H9 (cell line): ENCODE measurements around the gene GGCX. TPM values are rescaled to one million over a fixed set of nuclear protein-coding genes. Genes with fewer than 3 reads are reported as not detected.

Source experiments
- DNase-seq: peaks from one replicate; pipeline ENCODE4 v3.0.0-alpha.2; 2017
- H2AFZ ChIP-seq: one replicate; pipeline ENCODE4 v1.6.1; 2013; ENCODE audit warnings: mild to moderate bottlenecking, low read length, control low read depth, moderate library complexity
- H2AK5ac ChIP-seq: 2 replicates; pipeline ENCODE4 v1.6.1; 2013; ENCODE audit warnings: low read length, control low read depth, mixed read lengths; ENCODE audit not compliant: insufficient read length
- H2BK120ac ChIP-seq: one replicate; pipeline ENCODE4 v1.6.1; 2013; ENCODE audit warnings: low read depth, mild to moderate bottlenecking, low read length, control low read depth, inconsistent platforms; ENCODE audit not compliant: poor library complexity, severe bottlenecking
- H2BK12ac ChIP-seq: 2 replicates; pipeline ENCODE4 v1.6.1; 2013; ENCODE audit warnings: low read length, control low read depth, mixed read lengths, low read depth; ENCODE audit not compliant: insufficient read length
- H2BK15ac ChIP-seq: 2 replicates; pipeline ENCODE4 v1.6.1; 2013; ENCODE audit warnings: low read depth, low read length, control low read depth
- H2BK20ac ChIP-seq: one replicate; pipeline ENCODE4 v1.6.1; 2013; ENCODE audit warnings: low read depth, mild to moderate bottlenecking, low read length, control low read depth, inconsistent platforms; ENCODE audit not compliant: poor library complexity, severe bottlenecking
- H2BK5ac ChIP-seq: 2 replicates; pipeline ENCODE4 v1.6.1; 2013; ENCODE audit warnings: low read length, control low read depth, mixed read lengths; ENCODE audit not compliant: insufficient read length
- H3K14ac ChIP-seq: 2 replicates; pipeline ENCODE4 v1.6.1; 2013; ENCODE audit warnings: low read length, control low read depth; ENCODE audit not compliant: insufficient read depth
- H3K18ac ChIP-seq: 2 replicates; pipeline ENCODE4 v1.6.1; 2013; ENCODE audit warnings: low read depth, mild to moderate bottlenecking, mixed read lengths, low read length, control low read depth; ENCODE audit not compliant: insufficient read length
- H3K23ac ChIP-seq: 2 replicates; pipeline ENCODE4 v1.6.1; 2013; ENCODE audit warnings: low read length, control low read depth, mixed read lengths, low read depth; ENCODE audit not compliant: insufficient read length
- H3K23me2 ChIP-seq: 2 replicates; pipeline ENCODE4 v1.6.1; 2013; ENCODE audit warnings: low read depth, mild to moderate bottlenecking, mixed read lengths, low read length, control low read depth; ENCODE audit not compliant: insufficient read length, poor library complexity, severe bottlenecking
- H3K27ac ChIP-seq: 2 replicates; pipeline ENCODE4 v1.5.1; 2013; ENCODE audit warnings: low read length, control low read depth, mixed read lengths, low read depth; ENCODE audit not compliant: insufficient read length
- H3K27me3 ChIP-seq: 2 replicates; pipeline ENCODE4 v1.6.1; 2013; ENCODE audit warnings: low read length, control low read depth, inconsistent platforms; ENCODE audit not compliant: insufficient read depth
- H3K4ac ChIP-seq: 2 replicates; pipeline ENCODE4 v1.6.1; 2013; ENCODE audit warnings: low read depth, mild to moderate bottlenecking, control low read depth, inconsistent platforms, low read length, moderate library complexity
- H3K4me1 ChIP-seq: 2 replicates; pipeline ENCODE4 v1.6.1; 2013; ENCODE audit warnings: low read length, control low read depth, inconsistent platforms; ENCODE audit not compliant: insufficient read depth
- H3K4me2 ChIP-seq: 2 replicates; pipeline ENCODE4 v1.6.1; 2013; ENCODE audit warnings: low read length, control low read depth, mixed read lengths; ENCODE audit not compliant: insufficient read length, insufficient read depth
- H3K56ac ChIP-seq: 2 replicates; pipeline ENCODE4 v1.6.1; 2013; ENCODE audit warnings: low read depth, mild to moderate bottlenecking, mixed read lengths, low read length, control low read depth; ENCODE audit not compliant: insufficient read length
- H3K79me1 ChIP-seq: 2 replicates; pipeline ENCODE4 v1.6.1; 2013; ENCODE audit warnings: low read depth, mild to moderate bottlenecking, moderate library complexity, low read length, control low read depth, inconsistent platforms; ENCODE audit not compliant: insufficient read depth, poor library complexity, severe bottlenecking
- H3K79me2 ChIP-seq: 2 replicates; pipeline ENCODE4 v1.6.1; 2013; ENCODE audit warnings: low read length, control low read depth, inconsistent platforms; ENCODE audit not compliant: insufficient read depth
- H3K9ac ChIP-seq: 2 replicates; pipeline ENCODE4 v1.6.1; 2013; ENCODE audit warnings: low read length, control low read depth, mixed read lengths; ENCODE audit not compliant: insufficient read length; ENCODE audit errors: extremely low read depth
- H3K9me3 ChIP-seq: one replicate; pipeline ENCODE4 v1.6.1; 2013; ENCODE audit warnings: low read depth, low read length, inconsistent platforms; ENCODE audit not compliant: control insufficient read depth
- H3T11ph ChIP-seq: one replicate; pipeline ENCODE4 v1.6.1; 2013; ENCODE audit warnings: mild to moderate bottlenecking, low read length, control low read depth, inconsistent platforms
- H4K20me1 ChIP-seq: one replicate; pipeline ENCODE4 v1.6.1; 2013; ENCODE audit not compliant: control insufficient read depth, insufficient read length, insufficient read depth
- H4K5ac ChIP-seq: 2 replicates; pipeline ENCODE4 v1.6.1; 2013; ENCODE audit warnings: low read depth, mild to moderate bottlenecking, mixed read lengths, low read length, control low read depth; ENCODE audit not compliant: insufficient read length
- H4K8ac ChIP-seq: replicated peaks from 2 replicates; pipeline ENCODE4 v1.6.1; 2013; ENCODE audit warnings: low read length, control low read depth, mixed read lengths, low read depth; ENCODE audit not compliant: insufficient read length
- H4K91ac ChIP-seq: 2 replicates; pipeline ENCODE4 v1.6.1; 2013; ENCODE audit warnings: low read depth, mild to moderate bottlenecking, moderate library complexity, mixed read lengths, low read length, control low read depth; ENCODE audit not compliant: insufficient read length
- H3K27ac Mint-ChIP-seq, 3 experiments: 2 replicates in 2 of 3; 3 replicates in 1 of 3; pipeline ENCODE4 v1.8.0; 2020 to 2021; ENCODE audit warnings: mixed read lengths in 3 of 3, mild to moderate bottlenecking in 1 of 3, moderate library complexity in 1 of 3
- H3K27me3 Mint-ChIP-seq: 2 replicates; pipeline ENCODE4 v1.8.0; 2021; ENCODE audit warnings: low read depth, mild to moderate bottlenecking, moderate library complexity, mixed read lengths
- H3K36me3 Mint-ChIP-seq, 3 experiments: 2 replicates in 2 of 3; 3 replicates in 1 of 3; pipeline ENCODE4 v1.8.0; 2020 to 2021; ENCODE audit warnings: low read depth in 3 of 3, mixed read lengths in 3 of 3; ENCODE audit not compliant: insufficient read depth in 1 of 3
- H3K4me1 Mint-ChIP-seq, 2 experiments: 2 replicates each; pipeline ENCODE4 v1.8.0; 2020; ENCODE audit warnings: mixed read lengths in 2 of 2
- H3K4me3 Mint-ChIP-seq, 2 experiments: 2 replicates in 1 of 2; 3 replicates in 1 of 2; pipeline ENCODE4 v1.8.0; 2020 to 2021; ENCODE audit warnings: mild to moderate bottlenecking in 2 of 2, mixed read lengths in 2 of 2, moderate library complexity in 1 of 2
- H3K9me3 Mint-ChIP-seq, 2 experiments: 2 replicates in 1 of 2; 3 replicates in 1 of 2; pipeline ENCODE4 v1.8.0; 2020; ENCODE audit warnings: mild to moderate bottlenecking in 2 of 2, mixed read lengths in 2 of 2, moderate library complexity in 1 of 2
- WGBS: extraction: QIAGEN DNeasy Blood & Tissue Kit; methylation state at CpG from one replicate; pipeline ENCODE4 v1.1.7; 2013; ENCODE audit warnings: missing lambda C conversion rate, low lambda C conversion rate, mixed read lengths; ENCODE audit not compliant: insufficient read length; ENCODE audit errors: extremely low coverage; 5-methylcytosine and 5-hydroxymethylcytosine counted together
- total RNA-seq: library from RNA; stranded (reverse); gene quantifications from 2 replicates; pipeline ENCODE4 v1.2.1, GENCODE V29; 2021
- TF ChIP-seq, protein P1 (sequence below): fragments of 200-600 bp; sonication (generic); conservative IDR thresholded peaks from 3 replicates; pipeline ENCODE4 v1.8.0; 2021; ENCODE audit warnings: antibody characterized with exemption, mild to moderate bottlenecking

The GGCX gene
- total RNA-seq, 1 experiment from 2014 or later, result 32.9 TPM

DNA sequence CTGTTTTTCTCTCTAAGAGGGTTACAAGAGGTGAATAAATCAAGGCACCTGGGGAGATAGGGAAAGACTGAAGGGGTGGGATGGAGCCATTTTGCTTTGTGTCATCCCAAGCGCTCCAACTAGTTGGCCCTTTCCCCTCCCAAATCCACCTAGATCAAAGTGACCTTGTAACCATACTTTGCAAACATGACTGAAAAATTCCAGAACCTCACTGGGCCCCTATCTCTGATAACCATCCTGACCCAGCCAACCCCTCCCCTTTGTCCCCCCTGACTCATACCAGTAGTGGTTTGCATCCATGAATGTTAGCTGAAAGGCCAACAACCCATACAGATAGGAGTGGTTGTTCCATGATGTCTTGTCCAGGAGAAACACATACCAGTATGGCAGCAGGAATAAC is 3.1 kb downstream of the GGCX start:
- Histone ChIP-seq H3K14ac (no peak overlapping the region), H4K5ac (no peak overlapping the region), H3K23ac (no peak overlapping the region), H2BK12ac (no peak overlapping the region), H3K79me2 (peaks cover 5% of the 10 kb centered on the region; the same call in 1 of the 2 replicates), H4K91ac (no peak overlapping the region), H3K9ac (no peak overlapping the region), H3K27ac (no peak overlapping the region), H3K79me1 (no peaks in the 10 kb centered on the region), H2BK20ac (no peak overlapping the region), H3K4me1 (no peaks in the 10 kb centered on the region), H3K9me3 (no peaks in the 10 kb centered on the region), H3K18ac (no peak overlapping the region), H3K27me3 (no peaks in the 10 kb centered on the region), H3K4me2 (no peak overlapping the region), H3K4ac (no peak overlapping the region), H2BK15ac (no peak overlapping the region), H2BK5ac (no peak overlapping the region), H4K20me1 (no peaks in the 10 kb centered on the region), H4K8ac (no peak overlapping the region), H2AK5ac (no peak overlapping the region), H3K23me2 (no peaks in the 10 kb centered on the region), H3K56ac (no peak overlapping the region), H2BK120ac (no peak overlapping the region), H3T11ph (no peak overlapping the region), H2AFZ (no peak overlapping the region)
- TF ChIP-seq, protein P1, sequence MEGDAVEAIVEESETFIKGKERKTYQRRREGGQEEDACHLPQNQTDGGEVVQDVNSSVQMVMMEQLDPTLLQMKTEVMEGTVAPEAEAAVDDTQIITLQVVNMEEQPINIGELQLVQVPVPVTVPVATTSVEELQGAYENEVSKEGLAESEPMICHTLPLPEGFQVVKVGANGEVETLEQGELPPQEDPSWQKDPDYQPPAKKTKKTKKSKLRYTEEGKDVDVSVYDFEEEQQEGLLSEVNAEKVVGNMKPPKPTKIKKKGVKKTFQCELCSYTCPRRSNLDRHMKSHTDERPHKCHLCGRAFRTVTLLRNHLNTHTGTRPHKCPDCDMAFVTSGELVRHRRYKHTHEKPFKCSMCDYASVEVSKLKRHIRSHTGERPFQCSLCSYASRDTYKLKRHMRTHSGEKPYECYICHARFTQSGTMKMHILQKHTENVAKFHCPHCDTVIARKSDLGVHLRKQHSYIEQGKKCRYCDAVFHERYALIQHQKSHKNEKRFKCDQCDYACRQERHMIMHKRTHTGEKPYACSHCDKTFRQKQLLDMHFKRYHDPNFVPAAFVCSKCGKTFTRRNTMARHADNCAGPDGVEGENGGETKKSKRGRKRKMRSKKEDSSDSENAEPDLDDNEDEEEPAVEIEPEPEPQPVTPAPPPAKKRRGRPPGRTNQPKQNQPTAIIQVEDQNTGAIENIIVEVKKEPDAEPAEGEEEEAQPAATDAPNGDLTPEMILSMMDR, result no peak
- Mint-ChIP-seq H3K4me3 (no peak overlapping the region), H3K27ac (no peak overlapping the region; a peak in 1 of 7 replicates), H3K27me3 (peaks cover 2% of the 10 kb centered on the region; the same call in 1 of the 2 replicates), H3K4me1 (peaks cover 12 to 13% of the 10 kb centered on the region in 2 experiments; a peak in 3 of 4 replicates), H3K9me3 (no peaks in the 10 kb centered on the region), H3K36me3 (peaks cover 15 to 34% (median 33%) of the 10 kb centered on the region in 3 experiments)
- no peak for DNase-seq
- no CpG with 5 or more reads among the region's 1 CpG for WGBS
